Posterior vena cava (tissue), 2 donors: ENCODE results near the gene LGI2. TPM values are rescaled to one million over a fixed set of nuclear protein-coding genes. Genes with fewer than 3 reads are reported as not detected.
A peak's percentile ranks its signal among the peaks of the same experiment; 100 is the strongest.
"Not testable (repeated sequence)": the region's sequence is repeated elsewhere in the genome, so short reads cannot be mapped to it uniquely, and the experiment has no call there.

Experiments used
- DNase-seq: peaks from one replicate; pipeline ENCODE4 v3.0.0-alpha.2; 2020; ENCODE audit warnings: low spot score
- intact Hi-C, 2 donors: fragments of 100-400 bp; cut with DNase I; formaldehyde crosslinking; loops; one replicate each; pipeline versions ENCODE4 v1.14.1 to v1.14.2; 2022 to 2023
- long read RNA-seq, 2 donors: library from polyadenylated mRNA; unstranded; transcript quantifications; one replicate each; pipeline ENCODE4 v2.0.0, GENCODE V29; 2020 to 2021
- total RNA-seq, 2 donors: library from RNA; stranded (reverse); fragmentation: NEBNext Ultra II Directional; extraction: Animal tissue kit (Norgen Biotek cat#: 25700); gene quantifications; one replicate each; pipeline ENCODE4 v1.2.1, GENCODE V29; 2021
- donor health status: DM: yes; HTN: yes; CAD: no.
- donor health status: DM: yes; HTN: yes; CAD: no.

Gene LGI2
- total RNA-seq, result 10 to 100 TPM; 26.9 to 52.3 TPM
- long read RNA-seq, donor 1, full-length matches to known transcripts, result 1 of 4 reads
- long read RNA-seq, donor 1, partial matches to known transcripts, result 0 of 4 reads
- long read RNA-seq, donor 1, other reads (novel, unspliced or antisense), result 3 of 4 reads
- long read RNA-seq, donor 2, full-length matches to known transcripts, result 4 of 15 reads
- long read RNA-seq, donor 2, partial matches to known transcripts, result 0 of 15 reads
- long read RNA-seq, donor 2, other reads (novel, unspliced or antisense), result 11 of 15 reads

DNA sequence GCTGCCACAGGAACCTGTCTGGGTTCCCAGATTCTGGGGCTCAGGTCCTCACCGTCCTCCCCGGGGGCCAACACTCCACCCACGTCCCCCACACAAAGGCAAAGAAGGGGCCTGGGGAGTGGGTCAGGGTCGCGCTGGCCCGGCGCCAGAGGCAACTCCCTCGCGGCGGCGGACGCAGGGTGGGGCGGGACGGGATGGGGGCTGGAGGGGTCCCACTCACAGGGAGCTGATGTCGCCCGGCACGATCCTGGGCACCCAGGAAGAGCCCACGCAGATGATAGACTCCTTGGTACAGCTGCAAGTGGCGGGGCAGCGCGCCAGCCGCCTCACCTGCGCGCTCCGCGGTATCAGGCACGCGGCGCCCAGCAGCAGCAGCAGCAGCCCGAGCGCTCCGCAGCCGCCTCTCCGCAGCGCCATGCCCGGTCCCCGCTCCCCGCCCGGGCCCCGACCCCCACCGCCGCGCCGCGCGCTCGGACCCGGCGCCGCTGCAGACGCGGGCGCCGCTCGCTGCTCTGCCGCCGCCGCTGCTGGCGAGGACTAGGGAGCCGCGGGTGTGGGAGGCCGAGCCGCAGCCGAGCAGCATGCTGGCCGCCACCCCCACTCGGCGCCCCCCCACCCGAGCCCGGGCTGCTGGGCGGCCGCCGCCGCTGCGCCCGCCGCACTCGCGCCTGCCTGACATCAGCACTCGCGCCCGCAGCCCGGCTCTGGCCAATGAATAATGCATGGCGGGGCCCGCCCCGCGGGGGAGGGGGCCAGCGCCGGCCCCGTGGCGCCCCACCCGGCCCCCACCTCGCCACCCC is at the start of gene LGI2:
TSS of gene LGI2 (minus strand) at position 670 of the 800 bp plus-strand sequence. CDS start at position 417, 253 bp downstream.
- DNase-seq, result peak; percentile 88
- intact Hi-C loops, result no loop called here

DNA sequence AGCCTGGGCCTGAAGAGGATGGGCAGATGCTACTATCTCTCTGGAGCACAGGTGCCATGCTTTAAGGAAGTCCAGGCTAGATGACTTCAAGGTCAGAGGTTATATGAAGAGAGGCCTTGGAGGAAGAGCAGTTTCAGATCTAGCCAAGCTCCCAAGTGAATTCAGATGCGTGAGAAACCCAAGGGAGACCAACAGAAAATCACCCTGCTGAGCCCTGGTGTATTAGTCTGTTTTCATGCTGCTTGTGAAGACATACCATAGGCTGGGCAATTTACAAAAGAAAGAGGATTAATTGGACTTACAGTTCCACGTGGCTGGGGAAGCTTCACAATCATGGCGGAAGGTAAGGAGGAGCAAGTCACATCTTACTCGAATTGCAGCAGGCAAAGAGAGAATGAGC is 47.8 kb upstream of the LGI2 start:
- intact Hi-C loops, result no loop called here
- DNase-seq, result no peak

GRCh38 chr4:25076625-25077398 is 46.1 kb upstream of the LGI2 start:
- DNase-seq, result no peak
- intact Hi-C loops, result no loop called here

GRCh38 chr4:25075851-25076250 is 45.1 kb upstream of the LGI2 start:
- intact Hi-C loops, result no loop called here

DNA sequence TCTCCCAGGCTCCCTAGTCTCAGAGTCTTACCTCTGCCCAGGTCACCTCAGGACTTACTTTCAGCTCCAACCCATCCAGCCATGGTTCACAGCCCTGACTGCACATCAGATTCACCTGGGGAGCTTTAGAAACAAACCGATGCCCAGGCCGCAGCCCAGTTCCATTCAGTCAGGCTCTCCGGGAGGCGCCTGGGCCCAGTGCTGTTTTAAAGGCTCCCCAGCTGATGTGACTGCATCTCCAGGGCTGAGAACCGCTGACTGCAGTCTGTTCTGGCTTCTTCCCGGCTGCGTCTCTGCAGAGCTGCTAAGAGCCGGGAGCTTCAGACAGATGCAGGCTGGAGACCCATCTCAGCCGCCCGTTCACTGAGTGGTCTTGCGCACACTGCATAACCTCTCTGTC is 44.4 kb upstream of the LGI2 start:
- DNase-seq, result peak; percentile 20
- intact Hi-C loops, result no loop called here

More at GRCh38 chr4:25075851-25076250, 45.1 kb upstream of the LGI2 start:
- no peak for DNase-seq

DNA sequence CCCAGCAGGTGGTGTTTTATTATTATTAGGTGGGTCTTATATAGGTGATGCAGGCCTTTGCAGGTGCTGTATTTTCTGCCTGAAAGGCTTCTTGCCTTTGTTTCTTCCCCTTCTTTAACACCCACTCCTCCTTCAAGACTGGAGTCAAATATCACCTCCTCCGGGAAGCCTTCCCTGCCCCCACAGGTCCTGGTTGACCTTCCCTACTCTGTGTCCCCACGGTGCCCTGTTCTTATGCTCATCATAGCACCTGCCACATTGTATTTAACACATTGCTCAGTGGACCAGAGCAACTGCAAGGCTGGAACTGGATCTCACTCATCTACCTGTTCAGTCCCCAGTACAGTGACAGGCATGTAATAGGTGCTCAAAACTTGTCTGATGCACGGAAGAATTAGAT is 39.8 kb upstream of the LGI2 start:
- peak; percentile 30 for DNase-seq
- intact Hi-C loops, result no loop called here

GRCh38 chr4:25069014-25069413 is 38.3 kb upstream of the LGI2 start:
- intact Hi-C loops, result no loop called here
- DNase-seq, result peak; percentile 65

GRCh38 chr4:25068386-25068785 is 37.6 kb upstream of the LGI2 start:
- intact Hi-C loops, result no loop called here
- no peak for DNase-seq

DNA sequence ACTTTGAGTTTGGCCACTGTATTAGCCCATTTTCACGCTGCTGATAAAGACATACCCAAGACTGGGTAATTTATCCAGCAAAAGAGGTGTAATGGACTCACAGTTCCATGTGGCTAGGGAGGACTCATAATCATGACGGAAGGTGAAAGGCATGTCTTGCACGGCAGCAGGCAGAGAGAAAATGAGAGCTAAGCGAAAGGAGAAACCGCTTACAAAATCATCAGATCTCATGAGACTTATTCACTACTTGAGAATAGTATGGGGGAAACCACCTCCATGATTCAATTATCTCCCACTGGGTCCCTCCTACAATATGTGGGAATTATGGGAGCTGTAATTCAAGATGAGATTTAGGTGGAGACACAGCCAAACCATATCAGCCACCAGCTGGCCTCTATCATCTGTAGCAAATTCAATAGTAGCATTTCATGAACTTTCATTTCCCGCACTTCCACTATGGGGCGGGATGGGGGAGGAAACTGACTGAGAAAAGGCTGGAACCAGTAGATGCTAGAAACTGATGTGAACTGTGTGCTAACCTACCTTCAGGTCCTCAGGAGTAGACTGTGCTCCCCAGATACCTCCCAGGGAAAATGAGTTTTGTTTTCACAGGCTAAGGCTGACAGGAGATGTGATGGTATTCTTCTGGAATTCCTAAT is 35.3 kb upstream of the LGI2 start:
- intact Hi-C loops, result no loop called here
- no peak for DNase-seq

- intact Hi-C loops, result no loop called here
- DNase-seq, result peak; percentile 35
These were observed 34.7 kb upstream of the LGI2 start for GRCh38 chr4:25065431-25065858.

- intact Hi-C loops, DNase-seq: not testable (repeated sequence)
These were observed 33.7 kb upstream of the LGI2 start for GRCh38 chr4:25064447-25064846.

DNA sequence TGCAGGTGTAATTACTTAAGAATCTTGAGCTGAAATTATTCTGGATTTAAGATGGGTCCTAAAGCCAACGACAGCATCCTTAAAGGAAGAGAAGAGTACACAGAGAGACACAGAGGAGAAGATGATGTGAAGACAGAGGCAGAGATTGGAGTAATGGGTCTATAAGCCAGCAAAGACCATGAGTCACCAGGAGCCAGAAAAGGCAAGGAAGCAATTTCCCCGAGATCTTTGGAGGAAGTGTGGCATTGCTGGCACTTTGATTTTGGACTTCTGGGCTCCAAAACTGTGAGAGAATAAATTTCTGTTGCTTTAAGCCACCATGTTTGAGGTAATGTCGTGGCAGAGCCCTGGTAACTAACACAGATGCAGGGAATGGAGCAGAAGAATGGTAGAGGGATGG is 32.4 kb upstream of the LGI2 start:
- DNase-seq, result no peak
- intact Hi-C loops, result no loop called here

DNA sequence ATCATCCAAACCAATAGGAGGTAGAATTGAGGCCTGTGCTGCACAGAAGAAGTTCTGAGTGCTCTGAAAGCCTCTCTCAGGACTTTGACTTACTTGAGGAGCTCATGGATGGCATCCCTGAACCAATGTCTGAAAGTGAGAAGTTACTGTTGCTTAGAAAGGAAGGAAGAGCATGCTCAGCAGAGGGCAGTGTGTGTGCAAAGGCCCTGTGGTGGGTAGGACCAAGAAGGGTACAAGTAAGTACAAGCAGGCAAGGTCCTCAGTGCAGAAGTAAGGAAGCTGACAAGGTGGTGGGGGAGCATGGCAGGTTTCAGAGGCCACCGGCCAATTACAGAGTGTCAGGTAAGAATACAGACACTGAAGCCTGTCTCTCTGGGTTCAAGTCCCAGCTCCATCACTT is 31.4 kb upstream of the LGI2 start:
- intact Hi-C loops, result no loop called here

GRCh38 chr4:25061602-25062001 is 30.9 kb upstream of the LGI2 start:
- DNase-seq, result peak; percentile 5
- intact Hi-C loops, result no loop called here

More for the DNA sequence above, 31.4 kb upstream of the LGI2 start:
- no peak for DNase-seq

DNA sequence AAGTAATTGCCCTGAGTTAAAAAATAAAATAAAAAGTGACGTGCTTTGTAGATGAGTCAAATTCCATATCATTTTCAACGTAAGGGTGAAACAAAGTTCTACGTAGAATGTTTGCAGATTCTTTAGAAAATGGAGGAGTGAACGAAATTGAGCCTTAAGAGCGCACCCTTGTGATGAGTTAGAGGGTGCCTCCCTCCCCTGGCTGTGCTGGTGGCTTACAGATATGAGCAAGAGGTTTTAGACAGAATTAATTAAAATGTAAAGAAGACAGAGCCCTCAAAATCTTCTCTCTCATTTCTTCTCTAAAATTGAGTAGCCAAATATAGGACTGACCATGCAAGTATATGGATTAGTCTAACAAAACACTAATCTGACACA is 30.2 kb upstream of the LGI2 start:
- DNase-seq, result no peak
- intact Hi-C loops, result no loop called here

DNA sequence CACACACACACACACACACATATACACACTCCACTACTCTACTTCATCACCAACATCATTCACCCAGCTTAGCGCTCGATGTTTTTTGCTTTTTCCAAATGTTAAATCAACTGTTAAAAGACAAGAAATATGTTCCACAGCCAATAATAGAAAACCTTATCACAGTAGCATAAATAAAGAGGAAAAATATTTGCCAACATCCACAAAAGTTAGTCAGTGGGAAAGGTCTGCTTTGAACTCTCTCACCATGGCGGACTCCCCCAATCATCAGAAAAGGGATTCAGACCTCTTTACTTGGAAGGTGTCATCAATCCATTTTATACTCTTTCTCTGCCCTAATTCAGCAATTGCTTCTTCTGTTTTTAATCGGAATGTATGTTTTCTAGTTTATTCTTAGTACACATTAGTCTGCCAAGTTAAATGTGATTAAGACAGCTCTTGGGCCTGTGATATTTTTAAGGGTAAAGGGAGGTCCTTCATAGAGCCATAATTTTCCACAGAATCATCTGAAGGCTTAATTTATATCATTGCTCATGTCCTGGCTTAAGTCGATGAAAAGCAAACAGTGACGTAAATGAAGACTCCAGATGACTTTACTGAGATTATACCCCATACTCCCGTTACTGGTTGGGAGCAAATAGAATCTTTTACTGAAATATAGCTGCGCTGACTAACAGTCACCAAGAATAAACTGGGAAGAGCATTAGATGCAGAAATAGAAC is 29.7 kb upstream of the LGI2 start:
- no peak for DNase-seq
- intact Hi-C loops, result no loop called here

DNA sequence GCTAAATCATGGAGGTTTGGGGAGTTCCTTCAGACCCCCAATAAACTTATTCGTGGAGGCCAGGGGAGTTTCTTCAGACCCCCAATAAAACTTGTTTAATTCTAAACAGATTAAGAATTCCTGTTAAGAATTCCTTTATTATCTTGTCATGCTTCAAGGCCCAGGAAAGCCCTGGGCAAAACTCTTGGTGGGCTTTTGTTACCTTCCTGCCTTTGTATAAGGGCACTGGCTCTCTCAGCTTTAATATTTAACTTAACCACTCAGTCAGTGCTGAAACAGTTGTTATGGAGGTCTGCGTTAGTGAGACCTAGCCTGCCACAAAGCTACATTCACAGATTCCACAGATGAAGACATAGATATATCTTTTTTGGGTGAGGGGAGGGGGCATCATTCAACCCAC is 29.0 kb upstream of the LGI2 start:
- no peak for DNase-seq
- intact Hi-C loops, result no loop called here

DNA sequence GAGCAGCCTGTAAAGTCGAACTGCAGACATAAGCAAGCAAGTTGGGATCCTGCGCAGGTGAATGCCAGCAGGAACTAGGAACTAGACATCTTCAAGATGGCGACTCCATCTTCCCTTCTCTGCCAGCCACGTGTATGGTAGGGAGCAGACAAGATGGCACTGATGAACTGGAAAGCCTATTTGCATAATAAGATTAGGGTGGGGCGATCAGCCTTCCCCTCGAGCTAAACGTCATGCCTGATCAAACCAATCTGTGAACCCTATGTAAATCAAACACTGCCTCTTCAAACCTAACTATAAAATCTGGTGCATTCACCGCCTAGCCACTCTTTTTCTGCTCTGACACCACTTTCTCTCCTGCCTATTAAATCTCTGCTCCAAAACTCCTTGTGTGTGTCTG is 28.1 kb upstream of the LGI2 start:
- intact Hi-C loops, result no loop called here
- no peak for DNase-seq

DNA sequence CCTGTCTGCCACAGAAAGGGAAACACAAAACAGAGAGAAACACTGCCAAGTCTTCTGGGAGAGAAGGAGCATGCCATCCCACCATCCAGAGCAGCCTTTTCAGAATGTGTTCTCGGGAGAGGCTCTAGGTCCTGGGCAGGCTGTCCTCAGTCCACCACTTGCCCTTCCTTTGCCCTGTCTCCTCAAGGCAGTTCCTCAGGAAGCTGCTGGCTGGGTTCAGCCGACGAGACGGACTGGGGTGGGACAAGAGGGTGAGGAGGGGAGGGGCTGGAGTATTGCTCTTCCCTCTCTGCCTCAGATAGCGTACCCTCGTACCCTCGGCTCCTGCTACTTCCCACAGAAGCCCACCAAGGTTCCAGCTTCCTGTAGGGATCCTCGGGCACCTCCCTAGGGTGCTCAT is 26.6 kb upstream of the LGI2 start:
- DNase-seq, result no peak
- intact Hi-C loops, result no loop called here
